ENCODE measurements around the gene SMTN. TPM values are rescaled to one million over a fixed set of nuclear protein-coding genes. Genes with fewer than 3 reads are reported as not detected.
A peak's percentile ranks its signal among the peaks of the same experiment; 100 is the strongest.

SMTN gene
- total RNA-seq, 1 donor from 2014 or later = 283 TPM

GRCh38 chr22:31120642-31121041 is 39.5 kb downstream of the SMTN start:
- DNase-seq (ENCODE audit: low spot score) (no peak), ATAC-seq (no peak)
- intact Hi-C loops (cut with DNase I) = no loop called here

- no peak for DNase-seq (ENCODE audit: low spot score)
- intact Hi-C loops (cut with DNase I) = no loop called here
- no peak for ATAC-seq
These were observed 40.3 kb downstream of the SMTN start for GRCh38 chr22:31121403-31121802.

- intact Hi-C loops (cut with DNase I) = no loop called here
- DNase-seq (ENCODE audit: low spot score) (no peak), ATAC-seq (peak; percentile 5)
These were observed 41.0 kb downstream of the SMTN start for GRCh38 chr22:31122196-31122531.

GRCh38 chr22:31122532-31123291 is 41.6 kb downstream of the SMTN start, which contains the start of gene INPP5J:
INPP5J (plus strand) TSS chr22:31122966; CDS start chr22:31123015, 49 bp downstream.
- DNase-seq (ENCODE audit: low spot score) (no peak), ATAC-seq (peak; percentile 74)
- intact Hi-C loops (cut with DNase I) = no loop called here

GRCh38 chr22:31123292-31123602 is 42.1 kb downstream of the SMTN start:
- ATAC-seq = no peak
- intact Hi-C loops (cut with DNase I) = no loop called here

GRCh38 chr22:31124290-31124689 is 43.2 kb downstream of the SMTN start:
- DNase-seq (ENCODE audit: low spot score) (no peak), ATAC-seq (no peak)
- intact Hi-C loops (cut with DNase I) = no loop called here

More at GRCh38 chr22:31123292-31123602, 42.1 kb downstream of the SMTN start:
- no peak for DNase-seq (ENCODE audit: low spot score)

- DNase-seq (ENCODE audit: low spot score) (no peak), ATAC-seq (no peak)
- intact Hi-C loops (cut with DNase I) = no loop called here
These were observed 43.8 kb downstream of the SMTN start for GRCh38 chr22:31124811-31125465.

- ATAC-seq (no peak), DNase-seq (ENCODE audit: low spot score) (no peak)
- intact Hi-C loops (cut with DNase I) = no loop called here
These were observed 44.5 kb downstream of the SMTN start for GRCh38 chr22:31125521-31126117.

GRCh38 chr22:31126128-31126868 is 45.2 kb downstream of the SMTN start:
- no peak for ATAC-seq
- intact Hi-C loops (cut with DNase I) = no loop called here
- no peak for DNase-seq (ENCODE audit: low spot score)

GRCh38 chr22:31126869-31127175 is 45.7 kb downstream of the SMTN start:
- ATAC-seq (no peak), DNase-seq (ENCODE audit: low spot score) (no peak)
- intact Hi-C loops (cut with DNase I) = no loop called here

- DNase-seq (ENCODE audit: low spot score) (no peak), ATAC-seq (no peak)
- intact Hi-C loops (cut with DNase I) = no loop called here
These were observed 46.2 kb downstream of the SMTN start for GRCh38 chr22:31127181-31127772.

GRCh38 chr22:31128156-31128555 is 47.0 kb downstream of the SMTN start:
- intact Hi-C loops (cut with DNase I) = no loop called here
- DNase-seq (ENCODE audit: low spot score) = no peak
- no peak for ATAC-seq

GRCh38 chr22:31130873-31131272 is 49.8 kb downstream of the SMTN start:
- DNase-seq (ENCODE audit: low spot score) (no peak), ATAC-seq (no peak)
- intact Hi-C loops (cut with DNase I) = no loop called here

GRCh38 chr22:31133911-31134310 is 52.8 kb downstream of the SMTN start:
- intact Hi-C loops (cut with DNase I) = no loop called here
- ATAC-seq = peak; percentile 15
- DNase-seq (ENCODE audit: low spot score) = no peak

GRCh38 chr22:31134688-31135087 is 53.6 kb downstream of the SMTN start:
- DNase-seq (ENCODE audit: low spot score) (no peak), ATAC-seq (no peak)
- intact Hi-C loops (cut with DNase I) = no loop called here

- intact Hi-C loops (cut with DNase I) = no loop called here
- ATAC-seq (no peak), DNase-seq (ENCODE audit: low spot score) (no peak)
These were observed 54.6 kb downstream of the SMTN start for GRCh38 chr22:31135706-31136105.

GRCh38 chr22:31136155-31136554 is 55.0 kb downstream of the SMTN start:
- intact Hi-C loops (cut with DNase I) = no loop called here
- ATAC-seq (no peak), DNase-seq (ENCODE audit: low spot score) (no peak)

GRCh38 chr22:31136711-31137110 is 55.6 kb downstream of the SMTN start:
- ATAC-seq (no peak), DNase-seq (ENCODE audit: low spot score) (no peak)

GRCh38 chr22:31137721-31138120 is 56.6 kb downstream of the SMTN start:
- no peak for ATAC-seq
- no peak for DNase-seq (ENCODE audit: low spot score)
- intact Hi-C loops (cut with DNase I) = no loop called here

More at GRCh38 chr22:31136711-31137110, 55.6 kb downstream of the SMTN start:
- intact Hi-C loops (cut with DNase I) = no loop called here

GRCh38 chr22:31138126-31138525 is 57.0 kb downstream of the SMTN start:
- ATAC-seq (no peak), DNase-seq (ENCODE audit: low spot score) (no peak)
- intact Hi-C loops (cut with DNase I) = no loop called here
